ENCODE results near the gene ZNF76. TPM values are rescaled to one million over a fixed set of nuclear protein-coding genes. Genes with fewer than 3 reads are reported as not detected.
"Not testable (repeated sequence)": the region's sequence is repeated elsewhere in the genome, so short reads cannot be mapped to it uniquely, and the experiment has no call there.

ZNF76 gene
- total RNA-seq, 1 experiment from 2014 or later: 14.2 TPM

GRCh38 chr6:35302604-35303241, 43.2 kb downstream of the ZNF76 start:
- Histone ChIP-seq H3K27me3 (no peaks in the 10 kb centered on the region), H3K9me3 (no peaks in the 10 kb centered on the region), H3K4me3 (no peak overlapping the region), H3K36me3 (no peaks in the 10 kb centered on the region)
- peak; percentile 44 for DNase-seq

DNA sequence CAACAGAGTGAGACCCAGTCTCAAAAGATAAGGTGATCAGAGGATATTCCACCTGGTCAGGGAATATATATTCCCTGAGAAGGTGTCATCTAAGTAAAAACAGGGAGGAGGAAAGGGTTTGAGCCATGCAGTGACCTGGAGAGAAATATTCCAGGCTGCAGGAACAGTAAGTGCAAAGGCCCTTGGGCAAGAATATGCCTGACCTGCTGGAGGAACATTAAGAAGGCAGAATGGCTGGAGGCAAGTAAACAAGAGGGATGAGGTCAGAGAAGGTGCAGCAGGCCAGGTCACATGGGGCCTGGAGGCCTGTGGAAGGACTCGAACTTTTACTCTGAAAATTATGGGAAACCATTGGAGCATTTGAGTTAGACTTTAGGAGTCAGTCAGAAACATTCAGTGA, 44.8 kb downstream of the ZNF76 start:
- no peaks in the 10 kb centered on the region for H3K36me3 ChIP-seq
- no peak for DNase-seq
- no peaks in the 10 kb centered on the region for H3K9me3 ChIP-seq
- no peak overlapping the region for H3K4me3 ChIP-seq
- no peaks in the 10 kb centered on the region for H3K27me3 ChIP-seq

DNA sequence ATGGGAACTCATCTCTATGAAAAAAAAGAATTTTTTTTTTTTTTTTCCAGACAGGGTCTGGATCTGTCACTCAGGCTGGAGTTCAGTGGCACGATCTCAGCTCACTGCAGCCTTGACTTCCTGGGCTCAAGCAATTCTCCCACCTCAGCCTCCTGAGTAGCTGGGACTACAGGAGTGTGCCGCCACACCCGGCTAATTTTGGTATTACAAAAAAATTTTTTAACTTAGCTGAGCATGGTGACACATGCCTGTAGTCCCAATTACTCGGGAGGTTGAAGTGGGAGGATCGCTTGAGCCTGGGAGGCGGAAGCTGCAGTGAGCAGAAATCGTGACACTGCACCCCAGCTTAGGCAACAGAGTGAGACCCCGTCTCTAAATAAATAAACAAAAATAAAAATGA, 45.6 kb downstream of the ZNF76 start:
- no peaks in the 10 kb centered on the region for H3K27me3 ChIP-seq
- no peak for DNase-seq
- no peaks in the 10 kb centered on the region for H3K9me3 ChIP-seq
- H3K4me3 ChIP-seq: no peak overlapping the region
- no peaks in the 10 kb centered on the region for H3K36me3 ChIP-seq

DNA sequence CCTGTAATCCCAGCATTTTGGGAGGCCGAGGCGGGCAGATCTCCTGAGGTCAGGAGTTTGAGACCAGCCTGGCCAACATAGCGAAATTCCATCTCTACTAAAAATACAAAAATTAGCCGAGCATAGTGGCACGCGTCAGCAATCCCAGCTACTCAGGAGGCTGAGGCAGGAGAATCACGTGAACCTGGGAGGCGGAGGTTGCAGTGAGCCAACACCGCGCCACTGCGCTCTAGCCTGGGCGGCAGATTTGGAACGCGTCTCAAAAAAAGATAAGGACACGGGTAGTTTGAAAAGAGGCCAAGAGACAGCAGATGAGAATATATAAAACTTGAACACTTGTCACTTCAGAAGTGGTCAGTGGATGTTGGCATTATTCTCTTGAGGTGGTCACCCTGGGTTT, 47.6 kb downstream of the ZNF76 start:
- H3K36me3 ChIP-seq, H3K9me3 ChIP-seq, H3K4me3 ChIP-seq, H3K27me3 ChIP-seq, DNase-seq: not testable (repeated sequence)

- not testable (repeated sequence) for H3K9me3 ChIP-seq, H3K36me3 ChIP-seq, H3K27me3 ChIP-seq, DNase-seq, H3K4me3 ChIP-seq
These were observed 49.0 kb downstream of the ZNF76 start for GRCh38 chr6:35308543-35308942.

- no peak for DNase-seq
- Histone ChIP-seq H3K36me3 (no peaks in the 10 kb centered on the region), H3K4me3 (no peak overlapping the region), H3K9me3 (no peaks in the 10 kb centered on the region), H3K27me3 (peaks cover 3% of the 10 kb centered on the region)
These were observed 50.2 kb downstream of the ZNF76 start for GRCh38 chr6:35309611-35310264.

GRCh38 chr6:35310265-35310831, 50.8 kb downstream of the ZNF76 start:
- Histone ChIP-seq H3K36me3 (no peaks in the 10 kb centered on the region), H3K9me3 (no peaks in the 10 kb centered on the region), H3K27me3 (peaks cover 9% of the 10 kb centered on the region), H3K4me3 (no peak overlapping the region)
- no peak for DNase-seq

DNA sequence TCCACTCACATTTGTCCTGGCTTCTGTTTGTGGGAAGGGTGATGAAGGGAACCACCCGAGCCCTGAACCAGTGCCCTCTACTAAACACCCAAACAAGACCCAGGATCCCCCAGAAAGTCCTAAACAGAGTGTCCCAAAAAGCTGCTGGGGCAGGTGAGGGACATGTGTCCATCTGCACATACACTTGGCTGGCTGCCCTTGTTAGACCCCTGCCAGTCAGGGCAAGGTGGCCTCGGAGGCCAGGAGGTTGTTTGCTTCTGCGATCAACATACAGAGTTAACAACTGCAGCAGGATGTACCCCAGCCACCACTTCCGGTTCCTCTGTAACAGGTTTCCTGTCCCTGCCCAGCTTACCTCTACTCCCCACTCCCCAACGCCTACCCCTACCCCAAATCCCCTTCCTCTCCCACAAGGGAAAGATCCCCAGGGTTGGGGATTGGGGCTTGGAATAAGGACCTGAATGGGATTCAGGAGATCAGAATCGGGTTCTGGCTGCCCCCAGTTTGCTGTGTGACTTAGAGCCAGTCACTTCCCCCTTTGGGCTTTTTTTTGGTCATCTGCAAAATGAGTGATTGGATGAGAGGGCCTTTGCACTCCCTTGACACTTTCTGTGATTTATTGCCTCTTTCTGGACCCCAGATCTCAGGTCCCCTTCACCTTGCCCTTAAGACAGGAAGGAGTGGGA, 52.0 kb downstream of the ZNF76 start:
- DNase-seq: no peak
- Histone ChIP-seq H3K9me3 (peaks cover 2% of the 10 kb centered on the region), H3K4me3 (no peak overlapping the region), H3K27me3 (peaks cover 17% of the 10 kb centered on the region), H3K36me3 (no peaks in the 10 kb centered on the region)

DNA sequence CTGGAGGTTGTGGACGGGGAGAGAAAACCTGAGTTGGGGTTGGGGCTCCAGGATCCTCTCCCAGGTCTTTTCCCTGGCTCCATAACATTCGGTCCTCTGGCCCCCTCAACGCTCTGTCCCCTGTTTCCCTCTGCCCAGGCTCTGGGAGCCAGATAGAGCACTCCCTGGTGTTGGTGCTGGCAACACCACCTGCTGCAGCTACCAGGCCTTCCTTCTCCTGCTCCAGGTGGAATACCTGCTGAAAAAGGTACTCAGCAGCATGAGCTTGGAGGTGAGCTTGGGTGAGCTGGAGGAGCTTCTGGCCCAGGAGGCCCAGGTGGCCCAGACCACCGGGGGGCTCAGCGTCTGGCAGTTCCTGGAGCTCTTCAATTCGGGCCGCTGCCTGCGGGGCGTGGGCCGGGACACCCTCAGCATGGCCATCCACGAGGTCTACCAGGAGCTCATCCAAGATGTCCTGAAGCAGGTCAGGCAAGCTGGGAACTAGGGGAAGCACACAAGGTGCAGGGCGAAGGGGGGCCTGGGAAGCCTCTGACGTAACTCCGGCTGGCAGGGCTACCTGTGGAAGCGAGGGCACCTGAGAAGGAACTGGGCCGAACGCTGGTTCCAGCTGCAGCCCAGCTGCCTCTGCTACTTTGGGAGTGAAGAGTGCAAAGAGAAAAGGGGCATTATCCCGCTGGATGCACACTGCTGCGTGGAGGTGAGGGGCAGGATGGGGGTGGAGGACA, 52.7 kb downstream of the ZNF76 start:
- H3K36me3 ChIP-seq: no peaks in the 10 kb centered on the region
- DNase-seq: no peak
- no peak overlapping the region for H3K4me3 ChIP-seq
- peaks cover 4% of the 10 kb centered on the region for H3K9me3 ChIP-seq
- H3K27me3 ChIP-seq: peaks cover 24% of the 10 kb centered on the region

- DNase-seq: no peak
- Histone ChIP-seq H3K9me3 (peaks cover 4% of the 10 kb centered on the region), H3K27me3 (peaks cover 30% of the 10 kb centered on the region), H3K4me3 (no peak overlapping the region), H3K36me3 (no peaks in the 10 kb centered on the region)
These were observed 53.3 kb downstream of the ZNF76 start for GRCh38 chr6:35312807-35313206.

DNA sequence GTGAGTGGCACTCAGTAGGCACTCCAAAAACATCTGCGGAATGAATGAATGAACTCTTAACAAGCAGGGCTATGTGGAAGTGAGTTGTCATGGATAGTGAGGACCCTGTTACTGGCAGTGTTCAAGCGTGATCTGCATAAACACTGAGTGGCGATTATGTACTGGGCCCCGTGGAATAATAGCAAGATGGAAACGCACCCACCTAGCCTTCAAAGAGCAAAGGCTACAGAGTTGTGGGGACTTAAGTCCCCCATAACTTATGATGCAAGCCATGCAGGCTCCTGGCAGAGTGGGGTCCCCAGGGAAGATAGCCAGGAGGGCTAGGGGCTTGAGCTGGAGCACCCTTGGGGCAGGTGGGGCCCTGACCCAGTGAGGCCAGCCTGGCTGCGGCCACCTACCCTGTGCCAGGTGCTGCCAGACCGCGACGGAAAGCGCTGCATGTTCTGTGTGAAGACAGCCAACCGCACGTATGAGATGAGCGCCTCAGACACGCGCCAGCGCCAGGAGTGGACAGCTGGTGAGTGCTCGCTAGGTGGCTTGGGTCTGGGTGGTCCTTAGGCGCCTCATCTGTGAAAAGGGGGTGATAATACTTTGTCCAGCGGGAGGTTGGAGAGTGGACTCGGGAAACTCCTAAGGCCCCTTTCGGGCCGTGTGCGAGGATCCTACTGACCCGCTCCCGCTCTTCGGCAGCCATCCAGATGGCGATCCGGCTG, 58.1 kb downstream of the ZNF76 start:
- Histone ChIP-seq H3K4me3 (peak overlapping the region; percentile 58), H3K27me3 (peaks cover 32% of the 10 kb centered on the region), H3K9me3 (peaks cover 4% of the 10 kb centered on the region), H3K36me3 (no peaks in the 10 kb centered on the region)
- no peak for DNase-seq

DNA sequence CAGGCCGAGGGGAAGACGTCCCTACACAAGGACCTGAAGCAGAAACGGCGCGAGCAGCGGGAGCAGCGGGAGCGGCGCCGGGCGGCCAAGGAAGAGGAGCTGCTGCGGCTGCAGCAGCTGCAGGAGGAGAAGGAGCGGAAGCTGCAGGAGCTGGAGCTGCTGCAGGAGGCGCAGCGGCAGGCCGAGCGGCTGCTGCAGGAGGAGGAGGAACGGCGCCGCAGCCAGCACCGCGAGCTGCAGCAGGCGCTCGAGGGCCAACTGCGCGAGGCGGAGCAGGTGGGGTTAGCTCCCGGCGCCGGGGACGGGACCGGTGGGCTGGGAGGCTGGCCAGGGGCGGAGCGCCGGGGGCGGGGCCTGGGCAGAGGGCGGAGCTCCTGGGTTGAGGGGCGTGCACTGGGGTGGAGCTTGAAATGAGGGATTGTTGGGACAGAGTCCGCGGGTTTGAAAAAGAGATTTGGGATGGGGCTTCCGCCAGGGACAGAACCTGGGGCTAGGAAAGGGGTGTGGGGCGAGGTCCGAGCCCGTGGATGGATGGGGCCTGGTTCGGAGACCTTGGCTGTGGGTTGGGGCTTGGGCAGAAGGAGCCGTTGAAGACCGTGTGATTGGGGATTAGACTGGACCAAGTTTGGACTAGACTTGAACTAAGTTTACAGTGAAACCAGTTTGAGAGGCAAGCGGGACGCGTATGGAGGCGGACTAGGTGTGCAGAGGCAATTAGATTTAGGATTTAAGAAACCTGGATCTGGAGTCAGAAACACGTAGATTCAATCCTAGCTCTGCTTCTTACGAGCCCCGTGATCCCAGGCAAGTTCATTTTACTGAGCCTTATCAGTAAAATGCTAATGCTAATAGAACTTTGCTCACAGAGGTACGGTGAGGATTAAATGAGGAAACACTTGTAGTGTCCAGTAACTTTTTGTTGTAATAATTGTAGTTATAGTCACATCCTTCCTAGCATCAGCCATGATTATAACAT, 58.9 kb downstream of the ZNF76 start:
- H3K9me3 ChIP-seq: peaks cover 4% of the 10 kb centered on the region
- peaks cover 32% of the 10 kb centered on the region for H3K27me3 ChIP-seq
- peak; percentile 83 for DNase-seq
- peak overlapping the region; percentile 58 for H3K4me3 ChIP-seq
- H3K36me3 ChIP-seq: no peaks in the 10 kb centered on the region

- H3K4me3 ChIP-seq: no peak overlapping the region
- no peak for DNase-seq
- no peaks in the 10 kb centered on the region for H3K36me3 ChIP-seq
- H3K27me3 ChIP-seq: peaks cover 31% of the 10 kb centered on the region
- H3K9me3 ChIP-seq: peaks cover 4% of the 10 kb centered on the region
These were observed 60.0 kb downstream of the ZNF76 start for GRCh38 chr6:35319346-35320030.

GRCh38 chr6:35320031-35320410, 60.5 kb downstream of the ZNF76 start:
- H3K9me3 ChIP-seq: peaks cover 4% of the 10 kb centered on the region
- H3K36me3 ChIP-seq: no peaks in the 10 kb centered on the region
- no peak overlapping the region for H3K4me3 ChIP-seq
- peaks cover 26% of the 10 kb centered on the region for H3K27me3 ChIP-seq
- DNase-seq: no peak

DNA sequence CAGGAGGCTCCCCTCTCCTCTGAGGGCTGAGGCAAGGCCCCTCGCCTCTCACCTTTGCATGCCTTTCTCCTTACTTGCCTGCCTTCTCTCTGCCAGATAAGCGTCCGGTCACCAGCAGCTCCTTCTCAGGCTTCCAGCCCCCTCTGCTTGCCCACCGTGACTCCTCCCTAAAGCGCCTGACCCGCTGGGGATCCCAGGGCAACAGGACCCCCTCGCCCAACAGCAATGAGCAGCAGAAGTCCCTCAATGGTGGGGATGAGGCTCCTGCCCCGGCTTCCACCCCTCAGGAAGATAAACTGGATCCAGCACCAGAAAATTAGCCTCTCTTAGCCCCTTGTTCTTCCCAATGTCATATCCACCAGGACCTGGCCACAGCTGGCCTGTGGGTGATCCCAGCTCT, 61.6 kb downstream of the ZNF76 start:
- no peak overlapping the region for H3K4me3 ChIP-seq
- DNase-seq: no peak
- H3K9me3 ChIP-seq: peaks cover 4% of the 10 kb centered on the region
- peaks cover 20% of the 10 kb centered on the region for H3K27me3 ChIP-seq
- no peaks in the 10 kb centered on the region for H3K36me3 ChIP-seq
